ENCODE data around the gene KDR.

GRCh38 chr4:55071951-55072350, 53.4 kb downstream of the KDR start:
- TF ChIP-seq, protein P1, sequence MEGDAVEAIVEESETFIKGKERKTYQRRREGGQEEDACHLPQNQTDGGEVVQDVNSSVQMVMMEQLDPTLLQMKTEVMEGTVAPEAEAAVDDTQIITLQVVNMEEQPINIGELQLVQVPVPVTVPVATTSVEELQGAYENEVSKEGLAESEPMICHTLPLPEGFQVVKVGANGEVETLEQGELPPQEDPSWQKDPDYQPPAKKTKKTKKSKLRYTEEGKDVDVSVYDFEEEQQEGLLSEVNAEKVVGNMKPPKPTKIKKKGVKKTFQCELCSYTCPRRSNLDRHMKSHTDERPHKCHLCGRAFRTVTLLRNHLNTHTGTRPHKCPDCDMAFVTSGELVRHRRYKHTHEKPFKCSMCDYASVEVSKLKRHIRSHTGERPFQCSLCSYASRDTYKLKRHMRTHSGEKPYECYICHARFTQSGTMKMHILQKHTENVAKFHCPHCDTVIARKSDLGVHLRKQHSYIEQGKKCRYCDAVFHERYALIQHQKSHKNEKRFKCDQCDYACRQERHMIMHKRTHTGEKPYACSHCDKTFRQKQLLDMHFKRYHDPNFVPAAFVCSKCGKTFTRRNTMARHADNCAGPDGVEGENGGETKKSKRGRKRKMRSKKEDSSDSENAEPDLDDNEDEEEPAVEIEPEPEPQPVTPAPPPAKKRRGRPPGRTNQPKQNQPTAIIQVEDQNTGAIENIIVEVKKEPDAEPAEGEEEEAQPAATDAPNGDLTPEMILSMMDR (IDR thresholded peaks at IDR 0.05): no peak
- no peak for TF ChIP-seq POLR2A (IDR thresholded peaks at IDR 0.05)

Measured in transverse colon (tissue), 3 donors.